ENCODE data around the gene ANKS3. TPM values are rescaled to one million over a fixed set of nuclear protein-coding genes. Genes with fewer than 3 reads are reported as not detected.

The ANKS3 gene
- total RNA-seq, 1 donor: 33.2 TPM

DNA sequence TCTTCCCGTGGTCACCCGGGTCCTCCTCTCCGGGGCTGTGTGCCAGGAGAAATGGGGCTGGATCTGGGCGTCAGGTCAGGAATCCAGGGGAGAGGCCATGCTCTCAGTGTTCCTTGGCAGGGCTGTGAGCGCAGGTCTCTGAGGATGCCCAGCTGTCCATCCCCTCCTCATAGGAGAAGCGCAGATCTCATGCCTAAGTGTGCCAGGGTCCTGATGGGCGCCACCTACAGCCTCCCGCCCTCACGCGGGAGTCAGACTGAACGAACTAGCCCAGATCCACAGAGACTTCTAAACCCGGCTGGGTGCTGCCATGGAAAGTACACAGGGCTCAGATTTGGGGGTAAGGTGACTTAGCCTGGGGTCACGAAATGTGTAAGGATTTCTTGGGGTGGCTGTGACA lies 85.2 kb downstream of the ANKS3 start:
- no peak for DNase-seq (ENCODE audit: low read depth)
- TF ChIP-seq, protein P1, sequence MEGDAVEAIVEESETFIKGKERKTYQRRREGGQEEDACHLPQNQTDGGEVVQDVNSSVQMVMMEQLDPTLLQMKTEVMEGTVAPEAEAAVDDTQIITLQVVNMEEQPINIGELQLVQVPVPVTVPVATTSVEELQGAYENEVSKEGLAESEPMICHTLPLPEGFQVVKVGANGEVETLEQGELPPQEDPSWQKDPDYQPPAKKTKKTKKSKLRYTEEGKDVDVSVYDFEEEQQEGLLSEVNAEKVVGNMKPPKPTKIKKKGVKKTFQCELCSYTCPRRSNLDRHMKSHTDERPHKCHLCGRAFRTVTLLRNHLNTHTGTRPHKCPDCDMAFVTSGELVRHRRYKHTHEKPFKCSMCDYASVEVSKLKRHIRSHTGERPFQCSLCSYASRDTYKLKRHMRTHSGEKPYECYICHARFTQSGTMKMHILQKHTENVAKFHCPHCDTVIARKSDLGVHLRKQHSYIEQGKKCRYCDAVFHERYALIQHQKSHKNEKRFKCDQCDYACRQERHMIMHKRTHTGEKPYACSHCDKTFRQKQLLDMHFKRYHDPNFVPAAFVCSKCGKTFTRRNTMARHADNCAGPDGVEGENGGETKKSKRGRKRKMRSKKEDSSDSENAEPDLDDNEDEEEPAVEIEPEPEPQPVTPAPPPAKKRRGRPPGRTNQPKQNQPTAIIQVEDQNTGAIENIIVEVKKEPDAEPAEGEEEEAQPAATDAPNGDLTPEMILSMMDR (IDR thresholded peaks at IDR 0.05; ENCODE audit: insufficient read depth, low read depth, low read length): no peak
- no peak overlapping the region for H3K4me3 ChIP-seq (ENCODE audit: low read depth, low read length)

DNA sequence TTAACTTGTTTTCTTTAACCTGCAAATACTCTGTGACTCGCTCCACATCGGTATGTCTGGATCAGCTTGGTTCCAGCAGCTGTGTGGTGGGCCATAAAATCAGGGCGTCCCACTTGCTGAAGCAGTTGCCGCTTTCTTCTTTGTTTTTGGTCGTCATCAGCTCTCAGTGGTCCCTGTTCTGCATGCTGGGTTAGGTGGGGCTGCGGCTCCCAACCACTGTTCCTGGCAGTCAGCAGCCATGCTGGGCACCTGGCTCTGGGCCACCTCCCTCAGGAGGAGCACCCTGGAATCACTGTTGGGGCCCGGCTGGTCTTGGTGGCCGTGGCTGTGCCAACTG lies 86.5 kb downstream of the ANKS3 start:
- DNase-seq (ENCODE audit: low read depth): no peak
- TF ChIP-seq, protein P1 (IDR thresholded peaks at IDR 0.05; ENCODE audit: insufficient read depth, low read depth, low read length): no peak

DNA sequence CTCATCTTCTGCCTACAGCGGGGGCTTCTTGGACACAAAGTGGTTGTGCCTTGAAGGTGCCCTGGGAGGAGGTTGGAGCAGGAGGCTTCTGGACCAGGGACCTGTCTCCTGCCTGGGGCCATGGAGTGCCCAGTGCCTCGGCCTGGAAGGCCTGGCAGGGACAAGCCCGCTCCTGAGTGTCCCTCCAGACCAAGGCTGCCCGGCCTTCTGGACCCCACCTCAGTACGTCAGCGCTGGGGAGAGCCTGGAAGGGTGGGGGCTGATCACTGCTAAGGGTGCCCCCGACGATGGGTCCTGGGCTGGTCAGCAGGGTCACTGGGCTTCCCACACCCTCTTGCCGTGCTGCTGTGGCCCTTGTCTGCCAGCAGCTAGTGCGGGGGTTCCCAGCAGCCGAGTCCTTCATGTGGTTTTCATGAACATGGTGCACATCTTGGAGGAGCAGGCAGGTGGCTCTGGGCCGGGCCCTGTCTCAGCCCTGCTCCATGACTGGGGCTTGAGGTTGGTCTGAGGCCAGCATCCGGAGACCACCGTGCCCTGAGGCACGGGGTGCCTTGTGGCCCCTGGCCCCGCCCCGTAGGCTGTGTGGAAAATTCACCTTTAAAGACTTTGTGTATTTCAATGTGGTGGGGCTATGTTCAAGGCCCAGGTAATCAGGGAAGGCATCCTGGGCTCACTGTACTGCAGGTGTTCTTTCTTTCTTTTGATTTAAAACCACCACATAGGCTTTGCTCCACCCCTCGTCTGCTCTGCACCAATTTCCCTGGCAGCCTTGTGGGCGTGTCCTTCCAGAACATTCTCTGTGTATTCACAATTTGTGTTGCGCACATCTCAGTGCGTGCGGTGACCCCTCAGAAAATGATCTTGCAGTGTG lies 87.1 kb downstream of the ANKS3 start:
- no peak for DNase-seq (ENCODE audit: low read depth)
- TF ChIP-seq, protein P1 (IDR thresholded peaks at IDR 0.05; ENCODE audit: insufficient read depth, low read depth, low read length): no peak

More for the DNA sequence above, 86.5 kb downstream of the ANKS3 start:
- H3K4me3 ChIP-seq (ENCODE audit: low read depth, low read length): no peak overlapping the region

More for the DNA sequence above, 87.1 kb downstream of the ANKS3 start:
- H3K4me3 ChIP-seq (ENCODE audit: low read depth, low read length): no peak overlapping the region

Small RNA genes lying within 50 kb of the gene (small RNA-seq; reads per million reads assigned to genes)
- gene MIR6769A (not detected), gene RF00017 (not detected)

Other genes with a start within 250 kb of the ANKS3 start
- gene CDIP1, start 195.5 kb downstream of the ANKS3 start, total RNA-seq: 10.6 and 16.8 TPM in 2 replicates
- gene C16orf96, start 177.9 kb downstream of the ANKS3 start, total RNA-seq: not detected in 2 replicates
- 6.9 and 10.3 TPM in 2 replicates for gene UBALD1, start 119.4 kb downstream of the ANKS3 start, total RNA-seq
- 43.2 and 44.5 TPM in 2 replicates for gene MGRN1, start 109.4 kb downstream of the ANKS3 start, total RNA-seq
- gene NUDT16L1, start 40.7 kb downstream of the ANKS3 start, total RNA-seq: 28.5 and 31.2 TPM in 2 replicates
- 1.3 and 1.7 TPM in 2 replicates for gene DNAAF8, start 266 bp upstream of the ANKS3 start, total RNA-seq
- 12.5 and 12.6 TPM in 2 replicates for gene ZNF500, start 32.9 kb upstream of the ANKS3 start, total RNA-seq
- not detected in 2 replicates for gene SEPTIN12, start 54.1 kb upstream of the ANKS3 start, total RNA-seq
- gene SMIM22, start 61.1 kb upstream of the ANKS3 start, total RNA-seq: not detected in 2 replicates
- gene ROGDI, start 68.4 kb upstream of the ANKS3 start, total RNA-seq: 20.7 and 24.5 TPM in 2 replicates
- 45.7 and 60.9 TPM in 2 replicates for gene GLYR1, start 113.0 kb upstream of the ANKS3 start, total RNA-seq
- 28.1 and 32.2 TPM in 2 replicates for gene UBN1, start 113.2 kb upstream of the ANKS3 start, total RNA-seq
- gene PPL, start 202.9 kb upstream of the ANKS3 start, total RNA-seq: 0.32 and 0.86 TPM in 2 replicates
- under 0.01 TPM in 1 of 2 replicates, not detected in the other for gene SEC14L5, start 224.1 kb upstream of the ANKS3 start, total RNA-seq

All from fibroblast of villous mesenchyme (primary cell).